Kidney capillary endothelial cell (primary cell): ENCODE results near the gene PKDREJ.
A peak's percentile ranks its signal among the peaks of the same experiment; 100 is the strongest.
"Not testable (repeated sequence)": the region's sequence is repeated elsewhere in the genome, so short reads cannot be mapped to it uniquely, and the experiment has no call there.

Source experiments
- DNase-seq: peaks from one replicate; pipeline ENCODE4 v3.0.0-alpha.2; 2018; ENCODE audit warnings: low spot score

Gene PKDREJ

GRCh38 chr22:46264520-46264919 is 1.4 kb upstream of the PKDREJ start:
- DNase-seq, result not testable (repeated sequence)

- peak; percentile 50 for DNase-seq
Observed at GRCh38 chr22:46262449-46263215, 511 bp downstream of the PKDREJ start.

- DNase-seq, result no peak
Observed at GRCh38 chr22:46260038-46260437, 3.1 kb downstream of the PKDREJ start.

GRCh38 chr22:46259374-46259773 is 3.8 kb downstream of the PKDREJ start:
- DNase-seq, result no peak

GRCh38 chr22:46256358-46256958 is 6.7 kb downstream of the PKDREJ start:
- no peak for DNase-seq

GRCh38 chr22:46251816-46252380 is 11.2 kb downstream of the PKDREJ start:
- DNase-seq, result no peak

GRCh38 chr22:46251266-46251665 is 11.9 kb downstream of the PKDREJ start:
- no peak for DNase-seq

GRCh38 chr22:46250783-46251125 is 12.4 kb downstream of the PKDREJ start:
- DNase-seq, result no peak

- peak; percentile 60 for DNase-seq
Observed at GRCh38 chr22:46250035-46250782, 12.9 kb downstream of the PKDREJ start, which contains the start of gene CDPF1. CDPF1 (minus strand) TSS chr22:46250293; CDS start chr22:46248284, 2,009 bp downstream.

- no peak for DNase-seq
Observed at GRCh38 chr22:46247443-46247975, 15.6 kb downstream of the PKDREJ start.

GRCh38 chr22:46246178-46246577 is 17.0 kb downstream of the PKDREJ start:
- DNase-seq, result no peak

GRCh38 chr22:46245511-46245910 is 17.6 kb downstream of the PKDREJ start:
- DNase-seq, result peak; percentile 55

GRCh38 chr22:46244771-46245170 is 18.4 kb downstream of the PKDREJ start:
- no peak for DNase-seq

- no peak for DNase-seq
Observed at GRCh38 chr22:46242076-46242475, 21.1 kb downstream of the PKDREJ start.

GRCh38 chr22:46241396-46242007 is 21.6 kb downstream of the PKDREJ start:
- no peak for DNase-seq

GRCh38 chr22:46240907-46241306 is 22.2 kb downstream of the PKDREJ start:
- no peak for DNase-seq

GRCh38 chr22:46240506-46240905 is 22.6 kb downstream of the PKDREJ start:
- DNase-seq, result no peak

- DNase-seq, result no peak
Observed at GRCh38 chr22:46240073-46240472, 23.1 kb downstream of the PKDREJ start.

GRCh38 chr22:46239261-46240048 is 23.7 kb downstream of the PKDREJ start:
- DNase-seq, result no peak

- no peak for DNase-seq
Observed at GRCh38 chr22:46238541-46238940, 24.6 kb downstream of the PKDREJ start.

GRCh38 chr22:46237453-46238124 is 25.6 kb downstream of the PKDREJ start:
- DNase-seq, result no peak
